BE2C (cell line): ENCODE measurements around the gene RASGEF1C.

ENCODE experiments used
- DNase-seq: peaks from one replicate; pipeline ENCODE4 v3.0.0-alpha.2; 2020
- H3K27me3 ChIP-seq: fragments of 250-450 bp; sonication (Bioruptor Pico); 2 replicates; pipeline ENCODE4 v1.5.1; 2020; ENCODE audit warnings: mild to moderate bottlenecking
- H3K36me3 ChIP-seq: fragments of 250-450 bp; sonication (Bioruptor Pico); 2 replicates; pipeline ENCODE4 v1.5.1; 2020; ENCODE audit warnings: mild to moderate bottlenecking
- H3K4me1 ChIP-seq: fragments of 250-450 bp; sonication (Bioruptor Pico); 2 replicates; pipeline ENCODE4 v1.5.1; 2020
- H3K4me3 ChIP-seq: 2 replicates; pipeline ENCODE4 v1.5.1; 2011; ENCODE audit warnings: low read depth, low read length
- H3K9me3 ChIP-seq: fragments of 250-450 bp; sonication (Bioruptor Pico); 2 replicates; pipeline ENCODE4 v1.5.1; 2020
- CTCF ChIP-seq: IDR thresholded peaks from 2 replicates; pipeline ENCODE4 v1.5.1; 2012; ENCODE audit warnings: mild to moderate bottlenecking, low read depth, low read length

Gene RASGEF1C

GRCh38 chr5:180202939-180203573 lies 6.0 kb downstream of the RASGEF1C start:
- Histone ChIP-seq H3K36me3 (no peaks in the 10 kb centered on the region), H3K9me3 (no peaks in the 10 kb centered on the region), H3K4me3 (no peak overlapping the region), H3K27me3 (peaks cover under 1% of the 10 kb centered on the region; the same call in 1 of the 2 replicates), H3K4me1 (no peaks in the 10 kb centered on the region)
- no peak for DNase-seq
- no peak for TF ChIP-seq CTCF

- H3K4me1 ChIP-seq: no peaks in the 10 kb centered on the region
- no peaks in the 10 kb centered on the region for H3K36me3 ChIP-seq
- no peaks in the 10 kb centered on the region for H3K27me3 ChIP-seq
- peak; percentile 55 for DNase-seq
- peak; percentile 67 for TF ChIP-seq CTCF
- H3K4me3 ChIP-seq: no peak overlapping the region
- no peaks in the 10 kb centered on the region for H3K9me3 ChIP-seq
These were observed 7.7 kb downstream of the RASGEF1C start for GRCh38 chr5:180201051-180201987.

GRCh38 chr5:180199390-180199789 lies 9.6 kb downstream of the RASGEF1C start:
- Histone ChIP-seq H3K4me1 (no peaks in the 10 kb centered on the region), H3K4me3 (no peak overlapping the region), H3K36me3 (no peaks in the 10 kb centered on the region), H3K9me3 (no peaks in the 10 kb centered on the region), H3K27me3 (no peaks in the 10 kb centered on the region)
- no peak for DNase-seq
- no peak for TF ChIP-seq CTCF

- no peak for DNase-seq
- H3K4me3 ChIP-seq: no peak overlapping the region
- H3K9me3 ChIP-seq: no peaks in the 10 kb centered on the region
- H3K27me3 ChIP-seq: no peaks in the 10 kb centered on the region
- no peaks in the 10 kb centered on the region for H3K36me3 ChIP-seq
- H3K4me1 ChIP-seq: no peaks in the 10 kb centered on the region
- no peak for TF ChIP-seq CTCF
These were observed 10.8 kb downstream of the RASGEF1C start for GRCh38 chr5:180198208-180198607.

GRCh38 chr5:180197016-180197702 lies 11.9 kb downstream of the RASGEF1C start:
- DNase-seq: no peak
- H3K27me3 ChIP-seq: no peaks in the 10 kb centered on the region
- no peak overlapping the region for H3K4me3 ChIP-seq
- H3K4me1 ChIP-seq: no peaks in the 10 kb centered on the region
- H3K36me3 ChIP-seq: no peaks in the 10 kb centered on the region
- TF ChIP-seq CTCF: no peak
- H3K9me3 ChIP-seq: no peaks in the 10 kb centered on the region
